HG03571 (cell line): Measurements from ENCODE around the gene CEACAM6.
"Not testable (repeated sequence)": the region's sequence is repeated elsewhere in the genome, so short reads cannot be mapped to it uniquely, and the experiment has no call there.

ENCODE experiments used
- ATAC-seq: cut with Tn5 transposase; IDR thresholded peaks from one replicate; pipeline ENCODE4 v1.9.1; 2021; ENCODE audit not compliant: unreplicated experiment

Gene CEACAM6

GRCh38 chr19:41746593-41747227, 8.6 kb upstream of the CEACAM6 start:
- ATAC-seq = no peak

- ATAC-seq = no peak
Measured at GRCh38 chr19:41748012-41748411, 7.3 kb upstream of the CEACAM6 start.

DNA sequence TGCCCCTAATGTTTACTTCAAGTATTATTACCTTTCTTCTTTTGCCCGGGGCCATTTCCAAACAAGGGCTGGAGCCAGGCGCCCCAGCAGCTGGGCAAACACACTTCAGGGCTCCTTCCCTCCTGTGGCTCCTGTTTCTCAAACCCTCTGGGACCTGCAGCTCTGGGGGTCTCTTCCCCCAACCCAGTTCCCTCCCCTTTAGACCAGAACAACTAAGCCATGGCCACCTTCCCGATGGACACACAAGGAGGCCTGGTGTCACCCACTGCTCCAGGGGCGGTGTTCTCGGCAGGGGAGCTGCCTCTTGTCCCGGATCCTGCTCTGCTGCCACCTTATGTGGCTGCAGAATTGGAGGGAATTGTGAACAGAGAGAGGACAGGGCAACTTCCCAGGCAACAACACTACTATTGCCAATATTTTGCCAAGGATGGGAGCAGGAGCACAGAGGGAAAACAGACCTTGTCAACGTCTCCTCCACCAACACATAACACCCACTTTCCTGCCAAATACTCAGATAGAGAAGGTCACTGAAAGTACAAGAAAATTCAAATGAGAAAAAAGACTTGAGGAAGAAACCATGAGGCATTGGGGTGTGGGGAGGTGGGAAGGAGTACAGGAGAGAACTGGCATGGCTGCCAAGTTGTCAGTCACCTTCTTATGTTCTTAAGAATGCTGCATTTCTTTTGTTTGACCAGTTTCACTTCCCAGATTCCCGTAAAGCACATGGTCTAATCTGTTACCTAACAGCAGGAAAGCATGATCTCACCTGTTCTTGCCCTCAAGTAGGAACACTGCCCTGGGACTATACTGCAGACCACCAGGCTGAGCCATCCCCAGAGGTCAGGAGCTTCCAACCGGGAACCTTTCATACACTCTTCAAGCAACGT, 4.8 kb upstream of the CEACAM6 start:
- not testable (repeated sequence) for ATAC-seq

- no peak for ATAC-seq
Measured at GRCh38 chr19:41753159-41753558, 2.2 kb upstream of the CEACAM6 start.

DNA sequence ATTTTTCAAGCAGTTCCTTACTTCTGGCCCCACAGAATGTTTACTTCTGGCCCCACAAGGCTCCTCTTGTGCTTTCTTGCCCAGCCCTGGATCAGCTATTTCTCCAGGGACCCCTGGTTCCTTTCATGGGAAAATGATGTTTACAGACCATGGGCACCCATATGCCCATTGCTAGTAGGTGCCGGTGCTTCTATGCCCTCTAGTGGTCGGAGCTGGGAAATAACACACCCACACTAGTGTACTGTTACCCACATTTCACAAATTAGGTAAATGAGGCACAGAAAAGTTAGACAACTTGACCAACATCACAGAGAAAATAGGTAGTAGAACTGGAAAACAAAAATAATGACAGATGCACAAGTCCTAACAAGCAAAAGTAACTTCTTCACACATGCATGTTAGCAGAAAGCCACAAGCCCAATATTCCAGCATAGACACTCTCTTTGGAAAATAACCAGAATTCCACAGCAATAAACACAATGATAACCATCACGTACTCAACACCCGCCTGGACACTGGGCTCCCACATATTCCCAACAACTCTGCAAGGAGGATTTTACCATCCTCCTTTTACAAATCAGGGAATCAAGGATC, 1.3 kb upstream of the CEACAM6 start:
- no peak for ATAC-seq

DNA sequence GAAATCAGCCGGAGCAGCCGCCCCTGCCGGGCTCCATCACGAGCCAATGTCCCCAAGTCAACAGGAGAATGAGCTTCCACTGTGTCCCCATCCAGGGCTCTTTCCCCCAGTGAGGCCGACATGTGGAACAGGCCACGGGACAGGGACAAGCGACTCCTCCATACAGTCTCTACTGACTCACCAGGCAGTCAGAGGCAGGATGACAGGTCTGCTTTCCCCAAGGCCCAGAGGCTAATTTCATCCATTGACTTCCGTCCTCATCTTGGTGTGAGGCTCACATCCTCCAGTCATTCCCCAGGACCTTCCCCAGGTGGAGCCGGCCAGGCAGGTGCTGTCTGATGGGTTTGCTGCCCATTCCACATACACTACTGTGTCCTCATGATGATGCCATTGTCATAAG, 3.5 kb downstream of the CEACAM6 start:
- ATAC-seq = no peak

- ATAC-seq = no peak
Measured at GRCh38 chr19:41767115-41767514, 11.8 kb downstream of the CEACAM6 start.

DNA sequence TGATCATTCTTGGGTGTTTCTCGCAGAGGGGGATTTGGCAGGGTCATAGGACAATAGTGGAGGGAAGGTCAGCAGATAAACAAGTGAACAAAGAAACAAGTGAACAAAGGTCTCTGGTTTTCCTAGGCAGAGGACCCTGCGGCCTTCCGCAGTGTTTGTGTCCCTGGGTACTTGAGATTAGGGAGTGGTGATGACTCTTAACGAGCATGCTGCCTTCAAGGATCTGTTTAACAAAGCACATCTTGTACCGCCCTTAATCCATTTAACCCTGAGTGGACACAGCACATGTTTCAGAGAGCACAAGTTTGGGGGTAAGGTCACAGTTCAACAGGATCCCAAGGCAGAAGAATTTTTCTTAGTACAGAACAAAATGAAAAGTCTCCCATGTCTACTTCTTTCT, 12.8 kb downstream of the CEACAM6 start:
- ATAC-seq = not testable (repeated sequence)

- no peak for ATAC-seq
Measured at GRCh38 chr19:41769608-41770007, 14.3 kb downstream of the CEACAM6 start.

DNA sequence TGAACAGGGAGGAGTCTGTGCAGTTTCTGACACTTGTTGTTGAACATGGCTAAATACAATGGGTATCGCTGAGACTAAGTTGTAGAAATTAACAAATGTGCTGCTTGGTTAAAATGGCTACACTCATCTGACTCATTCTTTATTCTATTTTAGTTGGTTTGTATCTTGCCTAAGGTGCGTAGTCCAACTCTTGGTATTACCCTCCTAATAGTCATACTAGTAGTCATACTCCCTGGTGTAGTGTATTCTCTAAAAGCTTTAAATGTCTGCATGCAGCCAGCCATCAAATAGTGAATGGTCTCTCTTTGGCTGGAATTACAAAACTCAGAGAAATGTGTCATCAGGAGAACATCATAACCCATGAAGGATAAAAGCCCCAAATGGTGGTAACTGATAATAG, 16.1 kb downstream of the CEACAM6 start:
- ATAC-seq = no peak

GRCh38 chr19:41774515-41774980, 19.2 kb downstream of the CEACAM6 start:
- no peak for ATAC-seq

DNA sequence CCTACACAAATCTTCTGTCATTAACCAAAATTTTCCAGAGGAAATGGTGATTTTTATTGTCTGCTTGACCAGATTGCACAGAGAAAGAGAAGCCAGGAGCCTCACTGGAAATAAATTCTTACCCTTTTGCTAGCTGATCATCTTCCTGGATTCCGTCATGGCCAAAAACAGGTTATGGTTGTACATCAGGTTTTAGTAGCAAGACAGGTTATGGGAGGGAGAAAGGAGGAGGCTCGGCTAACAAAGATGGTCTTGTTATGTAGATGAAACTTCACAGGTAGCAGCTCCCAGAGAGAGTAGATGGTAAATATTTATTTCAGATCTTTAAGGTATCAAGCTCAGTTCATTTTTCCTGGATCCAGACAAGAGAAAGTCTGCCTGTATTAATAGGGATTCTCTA, 21.4 kb downstream of the CEACAM6 start:
- ATAC-seq = no peak

DNA sequence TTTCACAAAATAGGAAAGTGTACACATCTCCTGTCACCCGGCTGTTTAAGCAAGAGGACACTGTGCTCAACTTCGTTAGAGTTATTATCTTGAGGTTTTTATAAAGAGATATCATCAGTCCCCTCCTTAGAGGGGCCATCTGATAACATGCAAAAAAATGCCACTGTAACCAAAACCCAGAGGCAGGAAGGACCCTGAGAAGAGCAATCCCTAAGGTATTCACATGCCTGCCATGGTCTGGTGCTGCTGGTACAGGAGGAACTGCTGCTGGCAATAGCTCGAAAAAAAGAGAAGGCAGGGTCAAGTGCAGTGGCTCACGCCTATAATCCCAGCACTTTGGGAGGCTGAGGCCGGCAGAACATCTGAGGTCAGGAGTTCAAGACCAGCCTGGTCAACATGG, 28.3 kb downstream of the CEACAM6 start:
- no peak for ATAC-seq

DNA sequence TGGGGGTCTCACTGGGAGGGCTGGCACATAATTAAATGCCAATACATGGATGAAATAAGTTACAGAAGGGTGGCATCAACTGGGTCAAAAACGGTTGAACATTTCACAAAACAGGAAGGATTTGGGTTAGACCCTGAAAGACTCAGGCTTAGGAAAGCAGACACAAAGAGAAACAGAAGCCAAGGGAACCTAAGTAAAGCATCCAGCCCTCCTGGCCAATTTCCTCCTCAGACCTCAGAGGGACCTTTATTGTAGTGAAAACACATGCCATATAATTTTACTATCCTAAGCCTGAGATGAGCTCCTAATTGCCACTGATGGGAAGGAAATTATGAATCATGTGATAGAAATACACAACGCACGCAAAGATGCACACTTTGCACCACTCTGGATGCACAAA, 29.0 kb downstream of the CEACAM6 start:
- ATAC-seq = no peak

- ATAC-seq = no peak
Measured at GRCh38 chr19:41784743-41785142, 29.4 kb downstream of the CEACAM6 start.

DNA sequence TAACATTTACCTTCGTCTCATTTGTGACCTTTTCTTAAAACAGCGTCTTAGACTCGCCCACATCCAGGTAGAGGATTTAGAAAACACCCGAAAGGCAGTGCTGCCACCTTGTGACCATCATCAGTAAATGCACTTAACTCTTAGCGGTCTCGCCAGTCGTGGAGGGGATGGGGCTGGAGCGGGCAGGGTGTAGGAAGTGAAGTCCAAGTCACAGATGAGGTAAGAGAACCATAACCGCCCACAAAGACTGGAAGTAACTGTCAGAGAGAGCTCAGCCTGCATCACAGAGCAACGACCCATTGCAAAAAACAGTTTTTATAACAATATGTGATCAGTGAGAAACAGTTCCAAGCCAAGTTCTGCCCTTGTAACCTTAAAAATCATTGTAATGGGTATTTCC, 30.3 kb downstream of the CEACAM6 start:
- ATAC-seq = no peak

- ATAC-seq = no peak
Measured at GRCh38 chr19:41787055-41787454, 31.7 kb downstream of the CEACAM6 start.

GRCh38 chr19:41788518-41788917, 33.2 kb downstream of the CEACAM6 start:
- ATAC-seq = not testable (repeated sequence)

GRCh38 chr19:41789053-41789452, 33.7 kb downstream of the CEACAM6 start:
- ATAC-seq = not testable (repeated sequence)

- no peak for ATAC-seq
Measured at GRCh38 chr19:41792513-41793413, 37.4 kb downstream of the CEACAM6 start.

- no peak for ATAC-seq
Measured at GRCh38 chr19:41793414-41793727, 38.0 kb downstream of the CEACAM6 start.
